ENCODE data around the gene ADAM17. TPM values are rescaled to one million over a fixed set of nuclear protein-coding genes. Genes with fewer than 3 reads are reported as not detected.
A peak's percentile ranks its signal among the peaks of the same experiment; 100 is the strongest.
"Not testable (repeated sequence)": the region's sequence is repeated elsewhere in the genome, so short reads cannot be mapped to it uniquely, and the experiment has no call there.

ADAM17 gene
- total RNA-seq, 1 donor from 2014 or later = 61.3 TPM

- no peak overlapping the region for H3K4me3 ChIP-seq (ENCODE audit: low read depth, low read length)
- no peaks in the 10 kb centered on the region for H3K27me3 ChIP-seq (ENCODE audit: control insufficient read depth, insufficient read depth, low read length)
- no peak for DNase-seq (ENCODE audit: low read depth)
- H3K36me3 ChIP-seq (ENCODE audit: control insufficient read depth, insufficient read depth, low read length) = peaks cover 1% of the 10 kb centered on the region
- no peak for TF ChIP-seq CTCF (IDR thresholded peaks at IDR 0.05; ENCODE audit: insufficient read depth, low read length, poor library complexity, severe bottlenecking)
These were observed 40.1 kb upstream of the ADAM17 start for GRCh38 chr2:9595746-9596145.

GRCh38 chr2:9595256-9595655 lies 39.6 kb upstream of the ADAM17 start:
- DNase-seq (ENCODE audit: low read depth); H3K4me3 ChIP-seq (ENCODE audit: low read depth, low read length); H3K27me3 ChIP-seq (ENCODE audit: control insufficient read depth, insufficient read depth, low read length); H3K36me3 ChIP-seq (ENCODE audit: control insufficient read depth, insufficient read depth, low read length): not testable (repeated sequence)

GRCh38 chr2:9594366-9595054 lies 38.9 kb upstream of the ADAM17 start:
- no peaks in the 10 kb centered on the region for H3K36me3 ChIP-seq (ENCODE audit: control insufficient read depth, insufficient read depth, low read length)
- no peaks in the 10 kb centered on the region for H3K27me3 ChIP-seq (ENCODE audit: control insufficient read depth, insufficient read depth, low read length)
- peak; percentile 90 for DNase-seq (ENCODE audit: low read depth)
- H3K4me3 ChIP-seq (ENCODE audit: low read depth, low read length) = no peak overlapping the region
- no peak for TF ChIP-seq CTCF (IDR thresholded peaks at IDR 0.05; ENCODE audit: insufficient read depth, low read length, poor library complexity, severe bottlenecking)

- DNase-seq (ENCODE audit: low read depth) = no peak
- H3K36me3 ChIP-seq (ENCODE audit: control insufficient read depth, insufficient read depth, low read length) = no peaks in the 10 kb centered on the region
- H3K4me3 ChIP-seq (ENCODE audit: low read depth, low read length) = no peak overlapping the region
- TF ChIP-seq CTCF (IDR thresholded peaks at IDR 0.05; ENCODE audit: insufficient read depth, low read length, poor library complexity, severe bottlenecking) = no peak
- H3K27me3 ChIP-seq (ENCODE audit: control insufficient read depth, insufficient read depth, low read length) = no peaks in the 10 kb centered on the region
These were observed 38.3 kb upstream of the ADAM17 start for GRCh38 chr2:9593925-9594324.

- Histone ChIP-seq H3K27me3 (ENCODE audit: control insufficient read depth, insufficient read depth, low read length) (no peaks in the 10 kb centered on the region), H3K4me3 (ENCODE audit: low read depth, low read length) (no peak overlapping the region), H3K36me3 (ENCODE audit: control insufficient read depth, insufficient read depth, low read length) (no peaks in the 10 kb centered on the region)
- TF ChIP-seq CTCF (IDR thresholded peaks at IDR 0.05; ENCODE audit: insufficient read depth, low read length, poor library complexity, severe bottlenecking) = no peak
- no peak for DNase-seq (ENCODE audit: low read depth)
These were observed 37.1 kb upstream of the ADAM17 start for GRCh38 chr2:9592699-9593098.

GRCh38 chr2:9590641-9591040 lies 35.0 kb upstream of the ADAM17 start:
- Histone ChIP-seq H3K27me3 (ENCODE audit: control insufficient read depth, insufficient read depth, low read length) (no peaks in the 10 kb centered on the region), H3K36me3 (ENCODE audit: control insufficient read depth, insufficient read depth, low read length) (no peaks in the 10 kb centered on the region), H3K4me3 (ENCODE audit: low read depth, low read length) (no peak overlapping the region)
- no peak for DNase-seq (ENCODE audit: low read depth)
- no peak for TF ChIP-seq CTCF (IDR thresholded peaks at IDR 0.05; ENCODE audit: insufficient read depth, low read length, poor library complexity, severe bottlenecking)
